MCF 10A (cell line): ENCODE results near the gene ZSCAN22. TPM values are rescaled to one million over a fixed set of nuclear protein-coding genes. Genes with fewer than 3 reads are reported as not detected.

ENCODE experiments used
- BruUV-seq: library from RNA; stranded (reverse); fragments of 400-500 nt; replicated peaks from 2 replicates; lab custom pipeline; 2021; lab: Mats Ljungman, UMichigan
- CTCF ChIA-PET: fragments of 300-600 bp; sonication (Branson Sonifier 250); formaldehyde crosslinking; extraction: SDS; loops from one replicate; lab custom pipeline; 2021; ENCODE audit warnings: antibody characterized with exemption, inconsistent platforms; lab: Yijun Ruan, JAX
- POLR2A ChIA-PET: fragments of 300-600, 350-650 bp; sonication (Branson Sonifier 250); formaldehyde crosslinking; extraction: SDS; loops from one replicate; lab custom pipeline; 2020; ENCODE audit warnings: antibody characterized with exemption, inconsistent platforms; lab: Yijun Ruan, JAX
- DNase-seq: peaks from one replicate; pipeline ENCODE4 v3.0.0-alpha.2; 2018; ENCODE audit not compliant: unreplicated experiment
- H3K27ac Mint-ChIP-seq: one replicate; pipeline ENCODE4 v1.8.0; 2022; ENCODE audit warnings: mild to moderate bottlenecking, low read depth, mixed read lengths; ENCODE audit not compliant: unreplicated experiment
- H3K27me3 Mint-ChIP-seq: one replicate; pipeline ENCODE4 v1.8.0; 2022; ENCODE audit warnings: mixed read lengths; ENCODE audit not compliant: insufficient read depth, unreplicated experiment
- H3K36me3 Mint-ChIP-seq: one replicate; pipeline ENCODE4 v1.8.0; 2022; ENCODE audit warnings: mild to moderate bottlenecking, moderate library complexity, mixed read lengths; ENCODE audit not compliant: insufficient read depth, unreplicated experiment
- H3K4me1 Mint-ChIP-seq: one replicate; pipeline ENCODE4 v1.8.0; 2022; ENCODE audit warnings: mixed read lengths; ENCODE audit not compliant: insufficient read depth, unreplicated experiment
- H3K4me3 Mint-ChIP-seq: one replicate; pipeline ENCODE4 v1.8.0; 2022; ENCODE audit warnings: mild to moderate bottlenecking, moderate library complexity, mixed read lengths; ENCODE audit not compliant: unreplicated experiment
- H3K9me3 Mint-ChIP-seq: one replicate; pipeline ENCODE4 v1.8.0; 2022; ENCODE audit warnings: mixed read lengths; ENCODE audit not compliant: unreplicated experiment
- CTCF ChIP-seq: fragments of 200-600 bp; IDR thresholded peaks from one replicate; pipeline ENCODE4 v1.8.0; 2022; ENCODE audit warnings: antibody characterized with exemption, mild to moderate bottlenecking; ENCODE audit not compliant: unreplicated experiment
- intact Hi-C: fragments of 100-400 bp; cut with micrococcal nuclease; formaldehyde crosslinking; loops from 2 replicates; pipeline ENCODE4 v1.14.1; 2022
- total RNA-seq: library from RNA; stranded (reverse); gene quantifications from 2 replicates; pipeline ENCODE4 v1.2.3, GENCODE V29; 2022

Gene ZSCAN22
- total RNA-seq, 1 experiment from 2014 or later = 3.8 TPM

GRCh38 chr19:58352760-58353671 lies 26.2 kb downstream of the ZSCAN22 start, which contains the start of gene A1BG:
Gene A1BG (minus strand): TSS chr19:58353492. CDS start chr19:58353437, 55 bp downstream.
- CTCF ChIA-PET = interaction anchor here (0.6 kb wide), 1 partner anchor 65 kb away, joined by 4 read pairs; no protein-coding TSS in a partner anchor

GRCh38 chr19:58353717-58354477 lies 27.1 kb downstream of the ZSCAN22 start:
- Mint-ChIP-seq H3K4me1 (peaks cover 5% of the 10 kb centered on the region), H3K27ac (no peak overlapping the region), H3K4me3 (no peak overlapping the region), H3K27me3 (no peaks in the 10 kb centered on the region), H3K36me3 (peaks cover 17% of the 10 kb centered on the region), H3K9me3 (peaks cover 6% of the 10 kb centered on the region)
- intact Hi-C loops = no loop called here
- POLR2A ChIA-PET = interaction anchor here (1.3 kb wide), 1 partner anchor 9 kb away, joined by 4 read pairs; the partner anchor contains the start of gene ZNF497
- no TSS peak for BruUV-seq
- CTCF ChIA-PET = interaction anchor here (0.6 kb wide), 1 partner anchor 1145 kb away, joined by 3 read pairs; no protein-coding TSS in a partner anchor
- no peak for TF ChIP-seq CTCF
- no peak for DNase-seq

More at GRCh38 chr19:58352760-58353671, 26.2 kb downstream of the ZSCAN22 start, which contains the start of gene A1BG:
- Mint-ChIP-seq H3K4me3 (no peak within 1 kb of the TSS), H3K36me3 (peaks cover 17% of the 10 kb centered on the region), H3K9me3 (peaks cover 6% of the 10 kb centered on the region), H3K27ac (no peak within 1 kb of the TSS), H3K4me1 (peaks cover 5% of the 10 kb centered on the region), H3K27me3 (no peaks in the 10 kb centered on the region)
- intact Hi-C loops = no loop called here
- no peak for TF ChIP-seq CTCF
- BruUV-seq = no TSS peak
- DNase-seq = no peak
- POLR2A ChIA-PET = interaction anchor here (0.6 to 1.3 kb wide), 2 partner anchors 9 to 23 kb away, joined by 4 read pairs; partner anchors contain the start of gene ZNF497

GRCh38 chr19:58354478-58355030 lies 27.8 kb downstream of the ZSCAN22 start:
- no peak overlapping the region for H3K27ac Mint-ChIP-seq
- no peak for TF ChIP-seq CTCF
- intact Hi-C loops = no loop called here
- peaks cover 3% of the 10 kb centered on the region for H3K9me3 Mint-ChIP-seq
- ChIA-PET CTCF (no interaction called here), POLR2A (interaction anchor here (1.3 kb wide), 1 partner anchor 8 kb away, joined by 4 read pairs; the partner anchor contains the start of gene ZNF497)
- TSS peak; percentile 19 for BruUV-seq
- no peak overlapping the region for H3K4me3 Mint-ChIP-seq
- H3K36me3 Mint-ChIP-seq = peaks cover 17% of the 10 kb centered on the region
- peaks cover 2% of the 10 kb centered on the region for H3K4me1 Mint-ChIP-seq
- no peaks in the 10 kb centered on the region for H3K27me3 Mint-ChIP-seq
- DNase-seq = no peak
